GM11168 (cell line): Measurements from ENCODE around the gene OSBP2.

Source experiments
- in situ Hi-C: fragments of 300-500 bp; cut with MboI; formaldehyde crosslinking; loops from one replicate; pipeline ENCODE4 v1.12.0; 2022; ENCODE audit warnings: low sequenced_read_pairs; ENCODE audit not compliant: unreplicated experiment

The OSBP2 gene

DNA sequence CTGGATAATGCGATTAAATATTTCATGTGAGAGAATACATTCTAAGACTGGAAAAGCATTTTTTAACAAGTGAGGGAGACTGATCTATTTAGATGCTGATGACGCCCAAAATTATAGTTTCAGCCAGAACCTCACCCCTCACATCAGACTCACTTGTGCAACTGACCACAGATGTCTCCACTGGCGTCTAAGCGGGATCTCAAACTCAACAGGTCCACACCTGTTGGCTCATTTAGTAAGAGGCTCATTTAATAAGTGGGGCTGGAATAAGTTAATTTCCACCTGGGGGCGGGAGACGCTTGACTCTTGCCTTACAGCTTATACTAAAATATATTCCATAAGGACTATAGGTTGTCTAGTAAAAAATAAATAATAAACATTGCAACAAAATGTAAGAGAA, 226.4 kb downstream of the OSBP2 start:
- in situ Hi-C loops: loop anchor here (25.0 kb wide), 1 partner anchor 284 kb away; the partner anchor contains the start of gene SLC35E4

- in situ Hi-C loops: loop anchor here (25.0 kb wide), 1 partner anchor 285 kb away; the partner anchor contains the start of gene SLC35E4
Measured at GRCh38 chr22:30922151-30922611, 227.5 kb downstream of the OSBP2 start.

GRCh38 chr22:30923168-30923900, 228.7 kb downstream of the OSBP2 start:
- in situ Hi-C loops: loop anchor here (25.0 kb wide), 1 partner anchor 286 kb away; the partner anchor contains the start of gene SLC35E4

DNA sequence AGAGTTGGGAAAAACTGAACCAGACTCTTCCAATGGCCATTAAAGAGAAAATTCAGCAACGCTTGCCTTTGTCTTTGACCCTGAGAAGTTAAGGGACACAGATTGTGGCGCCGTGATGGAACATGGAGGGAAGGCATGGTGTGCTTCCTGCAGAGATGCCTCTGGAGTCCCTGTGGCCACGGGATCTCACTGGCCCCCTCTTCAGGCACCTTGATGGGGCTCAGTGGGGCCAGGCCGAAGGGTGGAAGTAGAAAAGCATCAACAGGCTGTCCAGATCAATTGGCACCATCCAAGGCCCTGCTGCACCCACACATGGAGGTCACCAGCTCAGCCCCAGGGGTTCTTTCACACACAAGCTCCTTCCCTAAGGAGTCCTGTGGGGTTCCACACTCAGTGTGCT, 231.0 kb downstream of the OSBP2 start:
- in situ Hi-C loops: no loop called here

DNA sequence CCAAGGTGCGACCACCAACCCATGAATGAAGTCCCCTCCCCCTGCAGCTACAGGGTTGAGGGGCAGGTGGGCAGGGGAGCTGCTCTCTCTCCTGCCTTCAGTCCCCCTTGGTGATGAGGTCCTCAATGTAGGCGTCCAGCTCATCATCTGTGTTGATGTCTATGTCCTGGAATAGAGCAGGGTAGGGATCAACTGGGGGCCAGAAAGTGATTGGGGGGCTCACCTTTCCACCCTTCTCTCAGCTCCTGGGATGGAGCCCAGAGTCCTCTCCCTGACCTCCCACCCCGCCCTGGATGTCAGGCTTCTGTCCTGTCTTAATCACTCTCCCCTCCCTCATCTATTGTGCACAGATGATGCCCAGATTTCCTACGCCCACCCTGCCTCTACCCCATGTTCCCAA, 232.0 kb downstream of the OSBP2 start:
- in situ Hi-C loops: no loop called here

DNA sequence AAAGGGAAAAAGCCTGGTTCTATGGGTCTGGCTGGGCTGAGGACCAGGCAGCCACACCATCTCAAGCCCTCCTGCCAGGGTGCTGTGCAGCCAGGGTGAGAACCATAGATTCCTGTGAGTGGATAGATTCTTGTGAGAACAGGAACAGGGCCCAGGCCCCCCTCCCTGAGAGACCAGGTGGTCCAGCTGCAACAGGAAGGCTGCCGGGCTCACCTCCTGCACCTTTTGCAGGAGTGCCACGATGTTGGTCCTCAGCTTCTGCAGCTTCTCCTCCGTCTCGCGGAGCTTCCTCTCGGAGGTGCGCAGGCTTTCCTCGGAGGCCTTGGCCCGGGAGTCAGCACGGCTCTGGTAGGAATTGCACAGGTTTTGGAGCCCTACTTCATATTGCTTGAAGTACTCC, 233.1 kb downstream of the OSBP2 start:
- in situ Hi-C loops: no loop called here

DNA sequence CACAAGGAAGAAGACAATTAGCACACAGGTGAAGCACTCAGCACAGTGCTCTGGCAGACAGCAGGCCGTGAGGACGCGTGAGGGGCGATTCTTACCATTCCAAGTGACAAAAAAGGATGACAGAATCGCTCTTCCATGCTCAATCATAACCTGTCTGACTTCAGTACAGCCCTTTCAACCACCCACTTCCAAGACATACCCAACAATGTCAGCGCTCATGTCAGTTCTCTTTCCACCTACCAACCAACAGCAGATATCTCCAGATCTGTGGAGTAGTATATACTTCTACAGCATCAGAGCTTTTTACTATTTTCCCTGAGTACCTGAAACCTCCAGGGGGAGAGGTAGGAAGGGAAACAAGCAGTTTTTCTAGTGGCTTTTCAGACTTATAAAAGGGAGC, 233.7 kb downstream of the OSBP2 start:
- in situ Hi-C loops: no loop called here

GRCh38 chr22:30930228-30930627, 235.6 kb downstream of the OSBP2 start:
- in situ Hi-C loops: loop anchor here (10.0 kb wide), 1 partner anchor 165 kb away; no protein-coding TSS in a partner anchor

GRCh38 chr22:30931541-30932300, 237.0 kb downstream of the OSBP2 start:
- in situ Hi-C loops: loop anchor here (10.0 kb wide), 1 partner anchor 163 kb away; no protein-coding TSS in a partner anchor

- in situ Hi-C loops: loop anchor here (10.0 kb wide), 1 partner anchor 162 kb away; no protein-coding TSS in a partner anchor
Measured at GRCh38 chr22:30932661-30933060, 238.0 kb downstream of the OSBP2 start.

DNA sequence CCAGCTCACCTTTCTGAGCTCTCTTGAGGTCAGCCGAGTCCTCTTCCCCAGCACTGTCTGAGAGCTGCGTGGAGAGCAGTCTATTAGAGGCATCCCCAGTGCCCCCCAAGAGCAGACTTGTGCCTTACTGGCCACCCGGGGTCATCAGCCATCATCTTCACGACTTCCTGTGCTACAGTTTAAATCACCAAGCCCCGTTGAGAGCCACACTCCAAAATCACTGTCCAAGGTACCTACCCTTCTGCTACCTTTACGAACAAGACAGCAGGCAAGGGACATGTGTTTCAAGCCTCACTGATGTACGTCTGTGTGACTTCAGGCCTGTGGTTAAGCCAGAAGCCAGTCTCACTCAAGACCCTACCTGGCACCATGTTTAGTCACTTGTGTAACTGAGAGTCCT, 238.8 kb downstream of the OSBP2 start:
- in situ Hi-C loops: loop anchor here (10.0 kb wide), 1 partner anchor 161 kb away; no protein-coding TSS in a partner anchor

DNA sequence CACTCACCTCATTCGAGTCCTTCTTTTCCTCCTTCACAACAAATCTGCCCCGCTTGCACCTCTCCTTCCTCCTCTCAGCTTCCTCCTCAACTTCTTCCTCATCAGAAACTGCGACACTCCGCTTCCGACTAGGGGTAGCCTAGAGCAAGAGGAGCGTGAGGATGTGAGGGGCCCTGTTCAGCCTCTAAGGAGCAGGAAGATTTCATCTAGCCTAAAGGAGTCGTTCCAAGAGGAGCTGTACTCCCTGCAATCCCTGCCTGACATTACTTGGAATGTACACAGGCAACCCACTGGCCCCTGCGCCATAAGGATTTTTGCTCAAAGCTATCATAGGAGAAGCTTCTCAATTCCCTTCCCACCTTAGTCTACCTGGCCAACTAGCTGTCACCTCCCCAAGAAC, 239.4 kb downstream of the OSBP2 start:
- in situ Hi-C loops: loop anchor here (10.0 kb wide), 1 partner anchor 161 kb away; no protein-coding TSS in a partner anchor

- in situ Hi-C loops: no loop called here
Measured at GRCh38 chr22:30940685-30941362, 246.2 kb downstream of the OSBP2 start.

GRCh38 chr22:30941363-30941740, 246.7 kb downstream of the OSBP2 start:
- in situ Hi-C loops: no loop called here

GRCh38 chr22:30943368-30943767, 248.7 kb downstream of the OSBP2 start:
- in situ Hi-C loops: no loop called here

- in situ Hi-C loops: no loop called here
Measured at GRCh38 chr22:30944986-30945385, 250.3 kb downstream of the OSBP2 start.

DNA sequence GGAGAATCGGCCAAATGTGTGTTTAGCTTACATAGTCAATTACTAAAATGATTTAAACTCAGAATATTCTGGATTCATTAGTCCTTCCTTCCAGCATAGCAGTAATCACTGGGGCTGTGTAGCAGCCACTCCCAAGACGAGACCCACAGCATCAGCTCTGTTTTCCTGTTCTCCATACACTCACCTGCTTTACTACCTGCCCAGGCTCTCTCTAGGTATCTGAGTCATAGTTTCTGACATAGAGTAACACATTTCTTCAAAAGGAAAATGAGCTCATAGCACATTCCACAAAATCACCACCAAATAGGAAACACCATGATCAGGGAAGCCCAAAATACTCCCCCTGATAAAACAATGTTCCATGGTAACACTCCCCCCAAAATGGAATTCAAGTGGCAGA, 251.0 kb downstream of the OSBP2 start:
- in situ Hi-C loops: no loop called here

DNA sequence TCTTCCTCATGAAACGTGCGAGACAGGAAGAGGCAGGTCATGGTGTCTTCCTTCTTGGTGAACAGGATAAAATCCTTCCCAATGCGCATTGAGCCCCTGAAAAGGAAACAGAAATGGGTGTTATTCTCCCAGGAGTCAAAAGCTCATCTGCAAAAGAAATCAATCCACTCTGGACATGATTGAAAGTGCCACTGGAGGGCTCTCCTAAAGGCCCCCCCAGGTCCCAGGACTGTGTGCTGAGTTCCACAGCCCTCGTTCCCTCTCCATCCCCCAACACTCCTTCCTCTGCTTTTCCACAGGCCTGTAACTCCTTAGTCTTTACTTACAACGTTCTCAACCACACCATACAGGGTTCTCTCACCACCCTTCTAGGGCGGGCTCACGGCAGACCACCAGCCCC, 251.7 kb downstream of the OSBP2 start:
- in situ Hi-C loops: no loop called here

DNA sequence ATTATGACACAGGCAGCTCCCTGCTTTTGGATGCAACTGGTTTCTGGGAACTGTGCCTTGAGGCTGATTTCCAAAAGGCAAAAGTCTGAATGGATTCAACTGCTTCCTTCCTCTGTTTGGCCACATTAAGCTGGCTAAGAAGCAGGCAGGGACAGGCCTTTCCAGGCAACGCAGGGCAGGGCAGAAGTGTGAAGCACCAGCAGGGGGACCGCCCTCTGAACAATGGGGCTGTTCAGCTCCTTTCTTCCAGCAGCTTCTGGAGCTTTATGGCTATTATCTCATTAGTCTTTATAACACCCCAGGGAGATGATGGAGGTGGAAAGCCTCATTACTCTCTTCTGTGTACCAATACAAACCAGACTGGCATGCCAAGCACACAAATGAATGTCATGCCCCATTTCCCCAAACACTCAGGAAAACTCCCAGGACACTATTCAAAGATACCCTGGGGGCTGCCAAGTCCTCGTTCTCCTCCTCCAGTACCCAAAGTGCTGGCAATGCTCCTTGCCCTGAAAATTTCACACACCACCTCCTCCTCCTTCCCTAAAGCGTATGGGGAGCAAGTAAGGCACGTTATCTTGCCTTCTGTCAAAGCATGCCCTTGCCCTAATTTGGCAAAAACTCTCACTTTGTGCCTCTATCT, 252.6 kb downstream of the OSBP2 start:
- in situ Hi-C loops: no loop called here

- in situ Hi-C loops: no loop called here
Measured at GRCh38 chr22:30947816-30948454, 253.3 kb downstream of the OSBP2 start.
